Adrenal gland (tissue), 12 donors: ENCODE measurements around the gene DCUN1D2. TPM values are rescaled to one million over a fixed set of nuclear protein-coding genes. Genes with fewer than 3 reads are reported as not detected.
A peak's percentile ranks its signal among the peaks of the same experiment; 100 is the strongest.

ENCODE experiments used
- DNase-seq, 7 donors: peaks; one replicate each; pipeline ENCODE4 v3.0.0-alpha.2; 2019 to 2020
- H3K27ac ChIP-seq, 5 donors: fragments of 200-600 bp; sonication (generic) in 4 of 5; 1 replicate in 3 of 5; 2 replicates in 2 of 5; pipeline versions ENCODE4 v1.5.1 to v1.8.0; 2016 to 2020; ENCODE audit warnings: mild to moderate bottlenecking in 1 of 5
- H3K27me3 ChIP-seq: fragments of 200-600 bp; 2 replicates; pipeline ENCODE4 v1.8.0; 2021
- H3K36me3 ChIP-seq, 2 donors: fragments of 200-600 bp; replicated peaks in 1 of 2; 1 replicate in 1 of 2; 2 replicates in 1 of 2; pipeline versions ENCODE4 v1.5.1 to v1.8.0; 2018 to 2022
- H3K4me1 ChIP-seq, 2 donors: fragments of 200-600 bp; replicated peaks in 1 of 2; 1 replicate in 1 of 2; 2 replicates in 1 of 2; pipeline versions ENCODE4 v1.5.1 to v1.8.0; 2018 to 2021
- H3K4me3 ChIP-seq, 4 donors: fragments of 200-600 bp; sonication (generic) in 3 of 4; one replicate each; pipeline ENCODE4 v1.5.1; 2016 to 2018
- H3K9me3 ChIP-seq, 3 donors: fragments of 200-600 bp; sonication (generic) in 1 of 3; replicated peaks in 1 of 3; 1 replicate in 2 of 3; 2 replicates in 1 of 3; pipeline versions ENCODE4 v1.5.1 to v1.8.0; 2016 to 2021
- CTCF ChIP-seq, 6 experiments: fragments of 450-650 bp in 4 of 6; fragments of 200-600 bp in 2 of 6; sonication (generic) in 1 of 6; IDR thresholded peaks; 1 replicate in 5 of 6; 2 replicates in 1 of 6; pipeline versions ENCODE4 v1.5.1 to v1.8.0; 2016 to 2021; ENCODE audit warnings: antibody characterized with exemption in 6 of 6, mild to moderate bottlenecking in 2 of 6, moderate library complexity in 1 of 6
- POLR2A ChIP-seq, 2 donors: fragments of 450-650 bp; IDR thresholded peaks; one replicate each; pipeline ENCODE4 v1.6.1; 2017; ENCODE audit warnings: antibody characterized with exemption in 2 of 2, mild to moderate bottlenecking in 2 of 2, moderate library complexity in 1 of 2
- WGBS, 4 donors: extraction: QIAGEN DNeasy Blood & Tissue Kit in 2 of 4; methylation state at CpG; one replicate each; pipeline versions ENCODE4 v1.1.5 to v1.1.7; 2013 to 2017; 5-methylcytosine and 5-hydroxymethylcytosine counted together
- intact Hi-C, 2 donors: fragments of 100-400 bp; cut with DNase I; formaldehyde crosslinking; loops; one replicate each; pipeline versions ENCODE4 v1.14.1 to v1.15.0; 2022 to 2023
- polyA plus RNA-seq, 3 donors: library from polyadenylated mRNA; stranded (reverse); fragments of 200-250 nt in 2 of 3; fragments of 350-450 nt in 1 of 3; fragmentation: Illumina TruSeq in 1 of 3; extraction: RNeasy Lipid Tissue Mini Kit (QIAGEN cat#74804) in 1 of 3; gene quantifications; one replicate each; pipeline ENCODE4 v1.2.3, GENCODE V29; 2013 to 2014
- total RNA-seq, 9 donors: library from RNA; depleted of rRNA in 4 of 9; stranded (reverse); fragments of >200 nt in 4 of 9; fragments of 120-200 nt in 1 of 9; fragmentation: NEBNext Ultra II Directional in 1 of 9; extraction: Animal tissue kit (Norgen Biotek cat#: 25700) in 1 of 9; gene quantifications; one replicate each; pipeline versions ENCODE4 v1.1.0 to v1.2.4, GENCODE V29; 2013 to 2023
- donor health status: healthy with polysubstance abuse.
- donor health status: Bipolar disorder and iron deficiency.
- donor health status: DM: yes; HTN: yes; CAD: no.
- donor health status: DM: no; HTN: no; CAD: no.
- donor health status: DM: no; HTN: no; CAD: no.
- donor health status: DM: yes; HTN: yes; CAD: no.

DCUN1D2 gene
- total and polyA plus RNA-seq, 12 donors = 8.1 to 28.0 (median 18.8) TPM

GRCh38 chr13:113493315-113493951 is 2.9 kb upstream of the DCUN1D2 start:
- TF ChIP-seq CTCF (IDR thresholded peaks at IDR 0.05) (no peak), POLR2A (IDR thresholded peaks at IDR 0.05) (peak in 1 of 2 donors; percentile 26)
- Histone ChIP-seq H3K9me3 (no peaks in the 10 kb centered on the region), H3K27me3 (no peaks in the 10 kb centered on the region), H3K4me3 (peak overlapping the region in 1 of 4 donors; percentile 0), H3K36me3 (peaks cover 0 to 24% of the 10 kb centered on the region in 2 donors), H3K4me1 (peaks cover 29 to 68% of the 10 kb centered on the region in 2 donors), H3K27ac (peak overlapping the region in 3 of 5 donors; percentile 52 to 67 (median 57))
- intact Hi-C loops = no loop called here
- DNase-seq = peak in 2 of 7 donors; percentile 34 to 52
- 22 to 26% (median 24%) methylated on average over 5 of the region's 5 CpGs for WGBS, 4 donors

GRCh38 chr13:113491982-113492381 is 1.5 kb upstream of the DCUN1D2 start:
- WGBS, 4 donors = 45 to 64% (median 54%) methylated on average over 9 of the region's 9 CpGs
- peak overlapping the region in 3 of 5 donors; percentile 79 to 94 (median 90) for H3K27ac ChIP-seq
- no peaks in the 10 kb centered on the region for H3K27me3 ChIP-seq
- H3K4me1 ChIP-seq = peaks cover 29 to 63% of the 10 kb centered on the region in 2 donors
- peak overlapping the region in 2 of 4 donors; percentile 80 to 95 for H3K4me3 ChIP-seq
- DNase-seq = no peak
- H3K9me3 ChIP-seq = no peaks in the 10 kb centered on the region
- H3K36me3 ChIP-seq = peaks cover 0 to 12% of the 10 kb centered on the region in 2 donors
- no peak for TF ChIP-seq POLR2A (IDR thresholded peaks at IDR 0.05)
- no peak for TF ChIP-seq CTCF (IDR thresholded peaks at IDR 0.05)
- intact Hi-C loops = no loop called here

- H3K27ac ChIP-seq = peak overlapping the region; percentile 62 to 94 (median 79)
- DNase-seq = peak; percentile 53 to 76 (median 62)
- intact Hi-C loops = no loop called here
- H3K36me3 ChIP-seq = peaks cover 0 to 7% of the 10 kb centered on the region in 2 donors
- whole genome bisulfite sequencing, 4 donors = 0 to 1% (median 1%) methylated on average over 11 to 22 of the region's 22 CpGs
- TF ChIP-seq POLR2A (IDR thresholded peaks at IDR 0.05) (no peak), CTCF (IDR thresholded peaks at IDR 0.05) (no peak)
- peak overlapping the region; percentile 5 to 95 (median 43) for H3K4me3 ChIP-seq
- peaks cover 29 to 60% of the 10 kb centered on the region in 2 donors for H3K4me1 ChIP-seq
- no peaks in the 10 kb centered on the region for H3K9me3 ChIP-seq
- H3K27me3 ChIP-seq = no peaks in the 10 kb centered on the region
Measured at GRCh38 chr13:113491418-113491883, 940 bp upstream of the DCUN1D2 start.

GRCh38 chr13:113489549-113490495 is 689 bp downstream of the DCUN1D2 start:
- DNase-seq = peak in 6 of 7 donors; percentile 29 to 63 (median 48)
- intact Hi-C loops = no loop called here
- no peak for TF ChIP-seq POLR2A (IDR thresholded peaks at IDR 0.05)
- TF ChIP-seq CTCF (IDR thresholded peaks at IDR 0.05) = no peak
- WGBS, 4 donors = 4 to 17% (median 9%) methylated on average over 15 to 54 of the region's 54 CpGs
- Histone ChIP-seq H3K4me3 (peak overlapping the region; percentile 8 to 95 (median 46)), H3K27me3 (no peaks in the 10 kb centered on the region), H3K36me3 (no peaks in the 10 kb centered on the region), H3K9me3 (no peaks in the 10 kb centered on the region), H3K27ac (peak overlapping the region in 4 of 5 donors; percentile 68 to 94 (median 84)), H3K4me1 (peaks cover 29 to 51% of the 10 kb centered on the region in 2 donors)
